ENCODE results near the gene GBE1. TPM values are rescaled to one million over a fixed set of nuclear protein-coding genes. Genes with fewer than 3 reads are reported as not detected.
"Not testable (repeated sequence)": the region's sequence is repeated elsewhere in the genome, so short reads cannot be mapped to it uniquely, and the experiment has no call there.

Gene GBE1
- total RNA-seq, 2 experiments from 2014 or later = 108 to 114 TPM

DNA sequence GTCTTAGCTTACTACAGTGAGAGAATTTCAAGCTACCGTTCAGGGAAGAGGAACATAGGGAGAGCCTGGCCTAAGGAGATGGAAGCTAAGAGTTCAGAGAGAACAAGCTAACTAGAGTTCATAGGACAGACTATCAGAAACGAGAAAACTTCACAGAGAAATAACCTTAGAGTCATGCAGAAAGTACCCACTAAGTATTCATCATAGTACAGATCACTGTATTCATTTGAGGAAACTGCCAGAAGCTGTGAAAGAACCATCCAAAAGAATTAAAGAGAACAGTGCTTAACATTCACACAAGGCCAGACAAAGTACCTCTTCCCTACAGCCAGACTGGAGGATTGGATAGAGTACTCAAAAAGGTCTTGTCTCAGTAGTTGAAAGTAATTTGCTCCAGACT, 15.2 kb upstream of the GBE1 start:
- DNase-seq = no peak
- no peak overlapping the region for H3K27ac Mint-ChIP-seq
- no peak for ATAC-seq
- no peaks in the 10 kb centered on the region for H3K9me3 Mint-ChIP-seq
- H3K4me3 Mint-ChIP-seq = no peak overlapping the region
- intact Hi-C loops (cut with micrococcal nuclease) = no loop called here
- TF ChIP-seq, protein P1, sequence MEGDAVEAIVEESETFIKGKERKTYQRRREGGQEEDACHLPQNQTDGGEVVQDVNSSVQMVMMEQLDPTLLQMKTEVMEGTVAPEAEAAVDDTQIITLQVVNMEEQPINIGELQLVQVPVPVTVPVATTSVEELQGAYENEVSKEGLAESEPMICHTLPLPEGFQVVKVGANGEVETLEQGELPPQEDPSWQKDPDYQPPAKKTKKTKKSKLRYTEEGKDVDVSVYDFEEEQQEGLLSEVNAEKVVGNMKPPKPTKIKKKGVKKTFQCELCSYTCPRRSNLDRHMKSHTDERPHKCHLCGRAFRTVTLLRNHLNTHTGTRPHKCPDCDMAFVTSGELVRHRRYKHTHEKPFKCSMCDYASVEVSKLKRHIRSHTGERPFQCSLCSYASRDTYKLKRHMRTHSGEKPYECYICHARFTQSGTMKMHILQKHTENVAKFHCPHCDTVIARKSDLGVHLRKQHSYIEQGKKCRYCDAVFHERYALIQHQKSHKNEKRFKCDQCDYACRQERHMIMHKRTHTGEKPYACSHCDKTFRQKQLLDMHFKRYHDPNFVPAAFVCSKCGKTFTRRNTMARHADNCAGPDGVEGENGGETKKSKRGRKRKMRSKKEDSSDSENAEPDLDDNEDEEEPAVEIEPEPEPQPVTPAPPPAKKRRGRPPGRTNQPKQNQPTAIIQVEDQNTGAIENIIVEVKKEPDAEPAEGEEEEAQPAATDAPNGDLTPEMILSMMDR (IDR thresholded peaks at IDR 0.05) = no peak
- no peaks in the 10 kb centered on the region for H3K4me1 Mint-ChIP-seq (ENCODE audit: low read depth)
- ChIA-PET POLR2A (no interaction called here), CTCF (no interaction called here)
- H3K27me3 Mint-ChIP-seq = peaks cover 1% of the 10 kb centered on the region
- no peaks in the 10 kb centered on the region for H3K36me3 Mint-ChIP-seq (ENCODE audit: low read depth)

DNA sequence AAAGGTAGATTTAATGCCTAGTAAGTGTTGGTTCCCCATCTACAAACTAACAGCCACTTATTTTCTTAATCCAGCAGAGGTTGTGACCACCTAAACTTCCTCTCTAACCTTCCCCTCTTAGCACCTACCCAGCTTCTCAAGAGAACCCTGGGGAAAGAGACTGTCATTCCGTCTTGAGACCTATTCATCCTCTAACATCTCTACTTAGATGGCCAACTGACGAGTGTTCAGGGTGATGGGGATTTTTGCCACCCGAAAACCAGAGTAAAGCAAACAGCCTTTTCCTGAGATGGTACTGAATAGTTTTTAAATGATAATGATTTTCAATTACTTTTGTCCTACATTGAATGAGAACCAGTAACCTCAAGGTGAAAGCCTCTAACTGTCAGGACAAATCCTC, 9.3 kb upstream of the GBE1 start:
- no peaks in the 10 kb centered on the region for H3K9me3 Mint-ChIP-seq
- no peaks in the 10 kb centered on the region for H3K4me1 Mint-ChIP-seq (ENCODE audit: low read depth)
- intact Hi-C loops (cut with micrococcal nuclease) = no loop called here
- no peaks in the 10 kb centered on the region for H3K36me3 Mint-ChIP-seq (ENCODE audit: low read depth)
- TF ChIP-seq, protein P1 (IDR thresholded peaks at IDR 0.05) = no peak
- POLR2A ChIA-PET = interaction anchor here (3.2 kb wide), 1 partner anchor 8 kb away, joined by 9 read pairs; the partner anchor contains the start of gene GBE1
- H3K27me3 Mint-ChIP-seq = peaks cover 7% of the 10 kb centered on the region
- ATAC-seq (no peak), DNase-seq (no peak)
- no peak overlapping the region for H3K4me3 Mint-ChIP-seq
- no peak overlapping the region for H3K27ac Mint-ChIP-seq
- CTCF ChIA-PET = no interaction called here

DNA sequence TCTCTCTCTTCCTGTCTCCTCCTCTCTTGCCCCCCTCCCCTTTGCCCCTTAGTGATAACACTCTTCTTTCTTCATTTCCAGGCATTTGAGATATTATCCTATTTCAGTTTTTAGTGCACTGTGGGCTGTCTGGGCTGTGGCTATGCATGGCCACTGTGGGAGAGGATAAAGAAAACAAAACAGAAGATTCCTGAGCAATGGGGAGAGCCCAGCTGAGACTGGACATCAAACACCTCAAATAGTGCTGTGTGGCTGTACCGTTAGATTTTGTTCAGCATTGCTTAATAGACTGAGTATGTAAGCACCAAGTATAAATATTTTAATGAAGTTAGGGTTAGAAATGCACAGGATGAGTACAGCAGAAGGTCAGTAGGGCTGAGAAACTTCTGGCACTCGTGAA, 7.9 kb upstream of the GBE1 start:
- peaks cover 7% of the 10 kb centered on the region for H3K27me3 Mint-ChIP-seq
- H3K4me3 Mint-ChIP-seq = no peak overlapping the region
- H3K36me3 Mint-ChIP-seq (ENCODE audit: low read depth) = no peaks in the 10 kb centered on the region
- ATAC-seq = no peak
- ChIA-PET POLR2A (no interaction called here), CTCF (no interaction called here)
- no peak for DNase-seq
- no peaks in the 10 kb centered on the region for H3K9me3 Mint-ChIP-seq
- intact Hi-C loops (cut with micrococcal nuclease) = no loop called here
- H3K27ac Mint-ChIP-seq = no peak overlapping the region
- TF ChIP-seq, protein P1 (IDR thresholded peaks at IDR 0.05) = no peak
- no peaks in the 10 kb centered on the region for H3K4me1 Mint-ChIP-seq (ENCODE audit: low read depth)

DNA sequence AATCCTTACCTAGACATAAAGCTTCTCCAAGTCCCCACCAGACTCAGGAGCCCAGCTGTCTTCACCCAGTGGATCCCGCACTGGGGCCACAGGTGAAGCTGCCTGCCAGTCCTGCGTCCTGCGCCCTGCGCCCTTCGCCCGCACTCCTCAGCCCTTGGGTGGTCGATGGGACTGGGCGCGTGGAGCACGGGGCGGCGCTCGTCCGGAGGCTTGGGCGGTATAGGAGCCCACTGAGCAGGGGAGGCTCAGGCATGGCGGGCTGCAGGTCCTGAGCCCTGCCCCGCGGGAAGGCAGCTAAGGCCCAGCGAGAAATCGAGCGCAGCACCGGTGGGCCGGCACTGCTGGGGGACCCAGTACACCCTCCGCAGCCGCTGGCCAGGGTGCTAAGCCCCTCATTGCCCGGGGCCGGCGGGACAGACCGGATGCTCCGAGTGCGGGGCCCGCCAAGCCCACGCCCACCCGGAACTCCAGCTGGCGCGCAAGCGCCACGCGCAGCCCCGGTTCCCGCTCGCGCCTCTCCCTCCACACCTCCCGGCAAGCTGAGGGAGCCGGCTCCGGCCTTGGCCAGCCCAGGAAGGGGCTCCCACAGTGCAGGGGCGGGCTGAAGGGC, 5.9 kb upstream of the GBE1 start:
- intact Hi-C loops (cut with micrococcal nuclease); H3K4me1 Mint-ChIP-seq (ENCODE audit: low read depth); H3K27me3 Mint-ChIP-seq; H3K9me3 Mint-ChIP-seq; POLR2A ChIA-PET; H3K36me3 Mint-ChIP-seq (ENCODE audit: low read depth); CTCF ChIA-PET; DNase-seq; H3K27ac Mint-ChIP-seq; H3K4me3 Mint-ChIP-seq; ATAC-seq: not testable (repeated sequence)

DNA sequence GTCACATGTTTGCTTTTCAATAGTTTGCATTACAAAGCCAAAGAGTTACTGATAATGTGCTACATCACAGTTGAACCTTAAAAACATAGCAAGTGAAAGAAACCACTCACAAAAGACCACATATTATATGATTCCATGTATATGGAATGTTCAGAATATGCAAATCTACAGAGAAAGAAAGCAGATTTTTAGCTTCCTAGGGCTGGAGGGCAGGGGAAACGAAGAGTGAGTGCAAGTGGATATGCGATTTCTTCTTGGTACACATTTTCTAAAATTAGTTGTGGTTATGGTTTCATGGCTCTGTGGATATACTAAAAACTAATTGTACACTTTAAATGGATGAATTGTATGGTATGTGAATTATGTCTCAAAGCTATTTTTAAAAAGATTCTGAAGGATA, 4.0 kb upstream of the GBE1 start:
- Mint-ChIP-seq H3K4me1 (ENCODE audit: low read depth) (peaks cover 12% of the 10 kb centered on the region), H3K27ac (no peak overlapping the region), H3K36me3 (ENCODE audit: low read depth) (peaks cover 5% of the 10 kb centered on the region), H3K27me3 (peaks cover 3% of the 10 kb centered on the region), H3K9me3 (no peaks in the 10 kb centered on the region), H3K4me3 (no peak overlapping the region)
- DNase-seq = no peak
- no peak for ATAC-seq
- intact Hi-C loops (cut with micrococcal nuclease) = no loop called here
- ChIA-PET CTCF (no interaction called here), POLR2A (no interaction called here)
- TF ChIP-seq, protein P1 (IDR thresholded peaks at IDR 0.05) = no peak

DNA sequence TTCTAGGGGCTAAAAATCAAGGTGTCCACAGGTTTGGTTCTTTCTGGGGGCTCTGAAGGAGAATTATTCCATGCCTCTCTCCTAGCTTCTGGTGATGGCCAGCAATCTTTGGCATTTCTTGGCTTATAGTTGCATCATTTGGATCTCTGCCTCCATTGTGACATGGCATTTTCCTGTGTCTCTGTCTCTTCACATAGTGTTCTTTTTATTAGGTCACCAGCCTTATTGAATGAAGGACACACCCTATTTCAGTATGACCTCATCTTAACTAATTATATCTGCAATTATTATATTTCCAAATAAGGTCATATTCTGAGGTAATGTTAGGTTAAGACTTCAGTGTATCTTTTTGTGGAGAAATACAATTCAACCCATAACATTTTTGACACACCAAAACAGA, 3.2 kb upstream of the GBE1 start:
- DNase-seq (no peak), ATAC-seq (no peak)
- TF ChIP-seq, protein P1 (IDR thresholded peaks at IDR 0.05) = no peak
- Mint-ChIP-seq H3K4me3 (no peak overlapping the region), H3K36me3 (ENCODE audit: low read depth) (peaks cover 13% of the 10 kb centered on the region), H3K4me1 (ENCODE audit: low read depth) (peaks cover 15% of the 10 kb centered on the region), H3K9me3 (peaks cover 1% of the 10 kb centered on the region), H3K27me3 (peaks cover 3% of the 10 kb centered on the region), H3K27ac (no peak overlapping the region)
- ChIA-PET POLR2A (no interaction called here), CTCF (no interaction called here)
- intact Hi-C loops (cut with micrococcal nuclease) = no loop called here
